Mesothelial cell of epicardium (in vitro differentiated cells): Measurements from ENCODE around the gene LMO1. TPM values are rescaled to one million over a fixed set of nuclear protein-coding genes. Genes with fewer than 3 reads are reported as not detected.
A peak's percentile ranks its signal among the peaks of the same experiment; 100 is the strongest.

ENCODE experiments used
- DNase-seq, 2 experiments: peaks; one replicate each; pipeline ENCODE4 v3.0.0; 2021; ENCODE audit warnings: low spot score in 2 of 2; ENCODE audit not compliant: unreplicated experiment in 2 of 2
- H3K27ac Mint-ChIP-seq: 2 replicates; pipeline ENCODE4 v1.8.0; 2021; ENCODE audit warnings: mixed read lengths
- H3K27me3 Mint-ChIP-seq: 2 replicates; pipeline ENCODE4 v1.8.0; 2021; ENCODE audit warnings: low read depth, mixed read lengths
- H3K36me3 Mint-ChIP-seq: 2 replicates; pipeline ENCODE4 v1.8.0; 2021; ENCODE audit warnings: mixed read lengths
- H3K4me1 Mint-ChIP-seq: 2 replicates; pipeline ENCODE4 v1.8.0; 2021; ENCODE audit warnings: mixed read lengths
- H3K4me3 Mint-ChIP-seq: 2 replicates; pipeline ENCODE4 v1.8.0; 2021; ENCODE audit warnings: mild to moderate bottlenecking, moderate library complexity, mixed read lengths
- H3K9me3 Mint-ChIP-seq: 2 replicates; pipeline ENCODE4 v1.8.0; 2021; ENCODE audit warnings: mixed read lengths
- CTCF ChIP-seq: fragments of 200-600 bp; sonication (generic); IDR thresholded peaks from one replicate; pipeline ENCODE4 v1.5.0; 2021; ENCODE audit warnings: antibody characterized with exemption; ENCODE audit not compliant: unreplicated experiment
- total RNA-seq: library from RNA; stranded (reverse); gene quantifications from 3 replicates; pipeline ENCODE4 v1.2.1, GENCODE V29; 2021

LMO1 gene
- total RNA-seq, 1 donor from 2014 or later, result 4.1 TPM

GRCh38 chr11:8309311-8309710, 45.6 kb upstream of the LMO1 start:
- Mint-ChIP-seq H3K4me1 (no peaks in the 10 kb centered on the region), H3K36me3 (peaks cover 5% of the 10 kb centered on the region), H3K27ac (no peak overlapping the region), H3K4me3 (no peak overlapping the region), H3K9me3 (peaks cover 7% of the 10 kb centered on the region), H3K27me3 (peaks cover 8% of the 10 kb centered on the region)
- no peak for DNase-seq
- TF ChIP-seq CTCF, result no peak

- peaks cover 5% of the 10 kb centered on the region for H3K36me3 Mint-ChIP-seq
- TF ChIP-seq CTCF, result no peak
- peaks cover 19% of the 10 kb centered on the region for H3K9me3 Mint-ChIP-seq
- H3K27me3 Mint-ChIP-seq, result peaks cover 8% of the 10 kb centered on the region
- DNase-seq, result no peak
- no peak overlapping the region for H3K4me3 Mint-ChIP-seq
- H3K4me1 Mint-ChIP-seq, result no peaks in the 10 kb centered on the region
- no peak overlapping the region for H3K27ac Mint-ChIP-seq
Measured at GRCh38 chr11:8307601-8308000, 43.9 kb upstream of the LMO1 start.

GRCh38 chr11:8301622-8302021, 37.9 kb upstream of the LMO1 start:
- no peaks in the 10 kb centered on the region for H3K27me3 Mint-ChIP-seq
- H3K4me1 Mint-ChIP-seq, result peaks cover 4% of the 10 kb centered on the region
- peaks cover 25% of the 10 kb centered on the region for H3K9me3 Mint-ChIP-seq
- H3K36me3 Mint-ChIP-seq, result peaks cover 5% of the 10 kb centered on the region
- DNase-seq, result no peak
- H3K27ac Mint-ChIP-seq, result no peak overlapping the region
- no peak overlapping the region for H3K4me3 Mint-ChIP-seq
- no peak for TF ChIP-seq CTCF

DNA sequence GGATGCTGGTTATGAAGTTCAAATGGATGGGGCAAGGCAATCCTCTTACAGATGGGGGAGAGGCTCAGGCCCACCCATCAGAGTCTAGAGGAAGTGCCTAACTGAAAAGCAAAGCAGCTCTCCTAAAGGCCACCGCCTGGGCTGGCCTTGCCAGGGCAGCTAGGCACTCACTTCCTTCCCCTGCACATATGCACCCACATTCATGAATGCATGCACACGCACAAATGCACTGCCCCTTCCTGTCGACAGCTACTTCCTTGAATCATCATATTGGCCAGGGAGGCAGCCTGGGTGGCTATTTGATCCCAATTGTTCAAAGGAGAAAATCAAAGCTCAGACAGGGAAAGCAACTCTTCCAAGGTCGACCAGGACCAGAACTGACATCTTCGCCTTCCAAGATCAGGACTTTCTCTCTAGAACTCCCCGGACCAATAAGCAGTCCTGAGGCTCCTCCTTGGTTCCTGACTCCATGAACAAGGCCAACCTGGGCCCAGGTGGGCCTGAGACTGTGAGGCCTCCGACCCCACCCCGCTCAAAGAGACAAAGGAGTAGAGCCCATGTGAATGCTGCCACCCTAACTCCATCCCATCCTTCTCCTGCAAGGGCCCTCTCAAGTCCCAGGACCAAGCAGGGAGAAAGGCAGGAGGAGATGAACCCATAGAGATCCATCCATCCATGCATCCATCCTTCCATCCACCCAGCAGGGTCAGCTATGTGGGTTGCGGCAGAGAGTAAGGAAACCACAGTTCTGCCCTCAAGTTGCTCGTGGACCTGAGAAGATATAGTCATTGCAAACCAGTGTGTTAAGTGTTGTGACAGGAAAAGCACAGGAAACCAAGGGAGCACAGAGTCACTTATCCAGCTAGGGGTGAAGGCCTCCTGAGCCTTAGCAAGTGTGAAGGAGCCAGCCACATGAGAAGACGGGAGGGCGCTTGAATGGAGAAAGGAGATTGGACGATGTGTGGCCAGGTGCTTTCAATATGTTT, 35.4 kb upstream of the LMO1 start:
- H3K27me3 Mint-ChIP-seq, result no peaks in the 10 kb centered on the region
- no peak overlapping the region for H3K27ac Mint-ChIP-seq
- peaks cover 12% of the 10 kb centered on the region for H3K4me1 Mint-ChIP-seq
- H3K36me3 Mint-ChIP-seq, result no peaks in the 10 kb centered on the region
- no peak for TF ChIP-seq CTCF
- peak in 1 of 2 experiments; percentile 14 for DNase-seq
- H3K4me3 Mint-ChIP-seq, result no peak overlapping the region
- peaks cover 18% of the 10 kb centered on the region for H3K9me3 Mint-ChIP-seq

GRCh38 chr11:8297781-8298440, 34.2 kb upstream of the LMO1 start:
- Mint-ChIP-seq H3K36me3 (no peaks in the 10 kb centered on the region), H3K9me3 (peaks cover 9% of the 10 kb centered on the region), H3K27ac (no peak overlapping the region), H3K4me1 (peaks cover 12% of the 10 kb centered on the region), H3K4me3 (no peak overlapping the region), H3K27me3 (no peaks in the 10 kb centered on the region)
- peak in 1 of 2 experiments; percentile 21 for DNase-seq
- TF ChIP-seq CTCF, result no peak
